Ishikawa (cell line): ENCODE data around the gene KIF18A.

Experiments used
- MAX ChIP-seq: IDR thresholded peaks from 2 replicates; pipeline ENCODE4 v1.6.1; 2012
- ZBTB7A ChIP-seq: IDR thresholded peaks from 2 replicates; pipeline ENCODE4 v1.6.1; 2012; ENCODE audit warnings: low read depth

DNA sequence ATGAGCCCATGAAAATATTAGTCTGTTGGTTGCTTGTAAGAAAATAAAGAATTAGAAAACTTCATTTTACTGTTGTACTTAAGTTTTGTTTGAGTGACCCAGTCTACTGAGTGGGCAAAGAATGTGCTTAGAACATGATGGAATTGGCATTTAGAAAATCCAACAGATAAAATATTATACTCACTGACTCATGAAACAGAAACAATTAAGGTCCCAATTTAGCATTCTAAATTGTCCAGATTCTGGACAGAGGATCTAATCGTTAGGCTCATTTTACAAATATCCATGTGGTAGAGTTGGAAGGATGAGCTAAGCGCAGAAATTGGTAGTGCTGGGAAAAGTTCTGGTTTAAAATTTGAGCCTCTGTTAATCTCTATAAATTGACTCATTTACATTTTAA lies 45.6 kb upstream of the KIF18A start:
- no peak for TF ChIP-seq MAX
- no peak for TF ChIP-seq ZBTB7A
